ENCODE measurements around the gene FIBP. TPM values are rescaled to one million over a fixed set of nuclear protein-coding genes. Genes with fewer than 3 reads are reported as not detected.

Gene FIBP
- total RNA-seq, 1 experiment from 2014 or later: 93.1 TPM

- DNase-seq (ENCODE audit: low spot score): peak; percentile 98
- TF ChIP-seq TEAD1 (CRISPR knock-in tag; IDR thresholded peaks at IDR 0.05) (peak; percentile 37; the same call in 1 of the 2 replicates), ATF1 (CRISPR knock-in tag; IDR thresholded peaks at IDR 0.05) (no peak), IRF1 (CRISPR knock-in tag; IDR thresholded peaks at IDR 0.05) (0 out of 2 replicates have a peak, but pooled peaks have one; percentile 54), GABPB1 (CRISPR knock-in tag; IDR thresholded peaks at IDR 0.05) (peak; percentile 86), STAT6 (CRISPR knock-in tag; conservative IDR thresholded peaks at IDR 0.05; ENCODE audit: low read depth) (no peak), FOXK1 (CRISPR knock-in tag; IDR thresholded peaks at IDR 0.05) (peak; percentile 87), GTF2I (CRISPR knock-in tag; conservative IDR thresholded peaks at IDR 0.05) (no peak), ELF4 (CRISPR knock-in tag; IDR thresholded peaks at IDR 0.05; ENCODE audit: low read depth) (no peak), ZNF281 (CRISPR knock-in tag; IDR thresholded peaks at IDR 0.05) (peak; percentile 73), CBFB (CRISPR knock-in tag; IDR thresholded peaks at IDR 0.05; ENCODE audit: low read depth) (0 out of 2 replicates have a peak, but pooled peaks have one; percentile 13), ZNF416 (CRISPR knock-in tag; IDR thresholded peaks at IDR 0.05) (peak; percentile 84; the same call in 1 of the 2 replicates), ZBTB43 (CRISPR knock-in tag; IDR thresholded peaks at IDR 0.05) (peak; percentile 61; the same call in 1 of the 2 replicates), HMGA2 (CRISPR knock-in tag; IDR thresholded peaks at IDR 0.05) (no peak), ZNF263 (CRISPR knock-in tag; IDR thresholded peaks at IDR 0.05; ENCODE audit: low read depth) (no peak), ZNF512 (CRISPR knock-in tag; IDR thresholded peaks at IDR 0.05; ENCODE audit: borderline replicate concordance) (no peak), SP1 (CRISPR knock-in tag; conservative IDR thresholded peaks at IDR 0.05) (peak; percentile 93), RORB (CRISPR knock-in tag; IDR thresholded peaks at IDR 0.05) (no peak), FOXP4 (CRISPR knock-in tag; IDR thresholded peaks at IDR 0.05) (peak; percentile 84), ZNF219 (CRISPR knock-in tag; IDR thresholded peaks at IDR 0.05; ENCODE audit: borderline replicate concordance) (peak; percentile 76; the same call in 1 of the 2 replicates), MYBL2 (CRISPR knock-in tag; IDR thresholded peaks at IDR 0.05) (peak; percentile 79), USF1 (CRISPR knock-in tag; IDR thresholded peaks at IDR 0.05) (peak; percentile 48; the same call in 1 of the 2 replicates), ZNF138 (CRISPR knock-in tag; conservative IDR thresholded peaks at IDR 0.05) (no peak)
Measured at GRCh38 chr11:65857853-65858680, 30.2 kb downstream of the FIBP start, which contains the start of gene CFL1. Gene CFL1, minus strand, starts transcription at chr11:65858180. Its CDS starts 81 bp downstream, at chr11:65858099.

More at GRCh38 chr11:65857853-65858680, 30.2 kb downstream of the FIBP start, which contains the start of gene CFL1:
- Mint-ChIP-seq H3K4me3 (peak within 1 kb of the TSS; percentile 91), H3K36me3 (peaks cover 43% of the 10 kb centered on the region), H3K27me3 (ENCODE audit: low read depth) (no peaks in the 10 kb centered on the region), H3K4me1 (peaks cover 24% of the 10 kb centered on the region), H3K27ac (peak within 1 kb of the TSS; percentile 100), H3K9me3 (no peaks in the 10 kb centered on the region)
- POLR2A ChIA-PET: interaction anchor here (0.7 to 4.2 kb wide), 12 partner anchors 11 to 359 kb away, joined by 3 to 90 read pairs (median 4); partner anchors contain the start of genes CCDC85B, CST6, EFEMP2 and FIBP
- CTCF ChIA-PET: interaction anchor here (1.0 to 16.6 kb wide), 18 partner anchors 7 to 442 kb away, joined by 3 to 539 read pairs (median 12); partner anchors contain the start of genes AP5B1, BANF1, CCDC85B and EFEMP2
- peak; percentile 62 for ATAC-seq
